B cell (primary cell): ENCODE data around the gene TMEM63A. TPM values are rescaled to one million over a fixed set of nuclear protein-coding genes. Genes with fewer than 3 reads are reported as not detected.

Experiments
- ATAC-seq: fragments of 200-7000 bp; cut with Tn5 transposase; one replicate; pipeline ENCODE4 v1.10.0; 2021; ENCODE audit warnings: low read depth, mild to moderate bottlenecking, moderate number of reproducible peaks, moderate library complexity
- CTCF ChIA-PET: fragments of 350-600 bp; sonication (Branson Sonifier 250); formaldehyde crosslinking; loops from one replicate; lab custom pipeline; 2021; ENCODE audit warnings: antibody characterized with exemption, inconsistent platforms; lab: Charles Lee
- POLR2A ChIA-PET: fragments of 350-600 bp; sonication (Branson Sonifier 250); formaldehyde crosslinking; loops from one replicate; lab custom pipeline; 2021; ENCODE audit warnings: antibody characterized with exemption; lab: Charles Lee
- DNase-seq: peaks from one replicate; pipeline ENCODE4 v3.0.0; 2013
- H2AFZ ChIP-seq: 2 replicates; pipeline ENCODE4 v1.6.1; 2012; ENCODE audit warnings: mild to moderate bottlenecking, low read depth, low read length; ENCODE audit not compliant: insufficient read depth, poor library complexity, severe bottlenecking
- H3K27ac ChIP-seq, 2 donors: 1 replicate in 1 of 2; 2 replicates in 1 of 2; pipeline ENCODE4 v1.5.1; 2012 to 2013; ENCODE audit warnings: low read length in 2 of 2, mild to moderate bottlenecking in 2 of 2, moderate library complexity in 1 of 2
- H3K27me3 ChIP-seq, 4 experiments: fragments of 200-600 bp in 1 of 4; sonication (generic) in 1 of 4; replicated peaks in 1 of 4; 1 replicate in 2 of 4; 2 replicates in 2 of 4; pipeline versions ENCODE4 v1.6.1 to v1.7.0; 2013 to 2016; ENCODE audit warnings: low read length in 3 of 4, mild to moderate bottlenecking in 2 of 4, mixed read lengths in 1 of 4, moderate library complexity in 1 of 4; ENCODE audit not compliant: insufficient read depth in 4 of 4, control insufficient read depth in 3 of 4; ENCODE audit errors: control extremely low read depth in 1 of 4
- H3K36me3 ChIP-seq, 2 experiments: replicated peaks in 1 of 2; 1 replicate in 1 of 2; 2 replicates in 1 of 2; pipeline versions ENCODE4 v1.6.1 to v1.7.1; 2013; ENCODE audit warnings: low read length in 1 of 2; ENCODE audit not compliant: insufficient read depth in 2 of 2, control insufficient read depth in 1 of 2; ENCODE audit errors: control extremely low read depth in 1 of 2, extremely low read depth in 1 of 2
- H3K4me1 ChIP-seq, 2 donors: fragments of 200-600 bp in 1 of 2; sonication (generic) in 1 of 2; 1 replicate in 1 of 2; 2 replicates in 1 of 2; pipeline versions ENCODE4 v1.5.1 to v1.6.1; 2013 to 2017; ENCODE audit warnings: low read length in 2 of 2; ENCODE audit not compliant: control insufficient read depth in 2 of 2, insufficient read depth in 2 of 2
- H3K4me2 ChIP-seq: replicated peaks from 2 replicates; pipeline ENCODE3; 2012; ENCODE audit warnings: mild to moderate bottlenecking, low read depth, low read length; ENCODE audit not compliant: poor library complexity, severe bottlenecking
- H3K4me3 ChIP-seq, 5 experiments: fragments of 200-600 bp in 1 of 5; sonication (generic) in 1 of 5; 1 replicate in 3 of 5; 2 replicates in 2 of 5; pipeline versions ENCODE4 v1.5.1 to v1.7.0; 2011 to 2016; ENCODE audit warnings: low read length in 4 of 5, mild to moderate bottlenecking in 4 of 5, low read depth in 2 of 5, control low read depth in 1 of 5, moderate library complexity in 1 of 5; ENCODE audit not compliant: insufficient read depth in 1 of 5; ENCODE audit errors: control extremely low read depth in 1 of 5, extremely low read depth in 1 of 5
- H3K79me2 ChIP-seq: fragments of 200-600 bp; sonication (generic); one replicate; pipeline ENCODE4 v1.6.0; 2016; ENCODE audit warnings: low read length; ENCODE audit not compliant: control insufficient read depth, insufficient read depth
- H3K9ac ChIP-seq: fragments of 200-600 bp; sonication (generic); 2 replicates; pipeline ENCODE4 v1.6.1; 2017; ENCODE audit warnings: mild to moderate bottlenecking, low read length, moderate library complexity
- H3K9me3 ChIP-seq, 3 donors: one replicate each; pipeline versions ENCODE4 v1.6.1 to v1.7.1; 2013; ENCODE audit warnings: low read length in 2 of 3; ENCODE audit not compliant: control insufficient read depth in 2 of 3, insufficient read depth in 1 of 3; ENCODE audit errors: control extremely low read depth in 1 of 3
- H4K20me1 ChIP-seq: 2 replicates; pipeline ENCODE4 v1.6.0; 2012; ENCODE audit warnings: mild to moderate bottlenecking, low read length; ENCODE audit not compliant: insufficient read depth, control insufficient read depth, poor library complexity, severe bottlenecking
- H3K27ac Mint-ChIP-seq: one replicate; pipeline ENCODE4 v1.8.0; 2021; ENCODE audit warnings: mixed read lengths
- H3K27me3 Mint-ChIP-seq: one replicate; pipeline ENCODE4 v1.8.0; 2021; ENCODE audit warnings: mixed read lengths
- H3K4me1 Mint-ChIP-seq: one replicate; pipeline ENCODE4 v1.8.0; 2021; ENCODE audit warnings: mixed read lengths
- H3K4me3 Mint-ChIP-seq: one replicate; pipeline ENCODE4 v1.8.0; 2021; ENCODE audit warnings: mixed read lengths
- H3K9me3 Mint-ChIP-seq: one replicate; pipeline ENCODE4 v1.8.0; 2022; ENCODE audit warnings: mixed read lengths; ENCODE audit not compliant: insufficient read depth
- CTCF ChIP-seq: fragments of 200-600 bp; IDR thresholded peaks from one replicate; pipeline ENCODE4 v1.8.0; 2022; ENCODE audit warnings: antibody characterized with exemption, mild to moderate bottlenecking
- EZH2 ChIP-seq: IDR thresholded peaks from 2 replicates; pipeline ENCODE4 v1.6.1; 2012; ENCODE audit warnings: borderline replicate concordance, low read depth, mild to moderate bottlenecking, moderate library complexity, low read length; ENCODE audit not compliant: insufficient read depth, poor library complexity, severe bottlenecking
- WGBS: methylation state at CpG from one replicate; pipeline ENCODE4 v1.1.5; 2013; ENCODE audit warnings: missing lambda C conversion rate; ENCODE audit not compliant: insufficient coverage; 5-methylcytosine and 5-hydroxymethylcytosine counted together
- intact Hi-C: fragments of 100-400 bp; cut with micrococcal nuclease; formaldehyde crosslinking; loops from one replicate; pipeline ENCODE4 v1.10.0; 2022
- polyA plus RNA-seq: library from polyadenylated mRNA; depleted of rRNA; stranded (reverse); fragments of >200 nt; gene quantifications from 2 replicates; pipeline ENCODE4 v1.2.3, GENCODE V29; 2012
- total RNA-seq, 2 donors: library from RNA; stranded (reverse); fragments of 120-200 nt in 1 of 2; gene quantifications; 1 replicate in 1 of 2; 2 replicates in 1 of 2; pipeline versions ENCODE4 v1.2.3 to v1.2.4, GENCODE V29; 2013 to 2022

TMEM63A gene
- total and polyA plus RNA-seq, 2 donors (not counting 1 experiment from before 2014, with no cell fraction given): 209 to 238 TPM

- DNase-seq: no peak
- no peak overlapping the region for H3K9ac ChIP-seq
- CTCF ChIA-PET: interaction anchor here (0.5 kb wide), 1 partner anchor 1970 kb away, joined by 3 read pairs; no protein-coding TSS in a partner anchor
- H3K4me2 ChIP-seq: no peak overlapping the region
- no peak overlapping the region for H3K4me3 Mint-ChIP-seq
- H3K36me3 ChIP-seq: no peaks in the 10 kb centered on the region
- no peak overlapping the region for H3K27ac Mint-ChIP-seq
- peaks cover 0 to 2% (median 0%) of the 10 kb centered on the region in 4 experiments for H3K27me3 ChIP-seq
- no peaks in the 10 kb centered on the region for H3K9me3 Mint-ChIP-seq
- H3K9me3 ChIP-seq: no peaks in the 10 kb centered on the region
- no peaks in the 10 kb centered on the region for H3K27me3 Mint-ChIP-seq
- H2AFZ ChIP-seq: no peak overlapping the region
- H3K4me1 Mint-ChIP-seq: no peaks in the 10 kb centered on the region
- 92% methylated on average over 6 of the region's 6 CpGs for WGBS
- H3K27ac ChIP-seq: no peak overlapping the region
- H4K20me1 ChIP-seq: no peaks in the 10 kb centered on the region
- POLR2A ChIA-PET: no interaction called here
- no peaks in the 10 kb centered on the region for H3K79me2 ChIP-seq
- no peaks in the 10 kb centered on the region for H3K4me1 ChIP-seq
- no peak for ATAC-seq
- no peak overlapping the region for H3K4me3 ChIP-seq
- TF ChIP-seq EZH2 (no peak), CTCF (no peak)
- intact Hi-C loops: no loop called here
These were observed 57.1 kb downstream of the TMEM63A start for GRCh38 chr1:225825078-225825477.

DNA sequence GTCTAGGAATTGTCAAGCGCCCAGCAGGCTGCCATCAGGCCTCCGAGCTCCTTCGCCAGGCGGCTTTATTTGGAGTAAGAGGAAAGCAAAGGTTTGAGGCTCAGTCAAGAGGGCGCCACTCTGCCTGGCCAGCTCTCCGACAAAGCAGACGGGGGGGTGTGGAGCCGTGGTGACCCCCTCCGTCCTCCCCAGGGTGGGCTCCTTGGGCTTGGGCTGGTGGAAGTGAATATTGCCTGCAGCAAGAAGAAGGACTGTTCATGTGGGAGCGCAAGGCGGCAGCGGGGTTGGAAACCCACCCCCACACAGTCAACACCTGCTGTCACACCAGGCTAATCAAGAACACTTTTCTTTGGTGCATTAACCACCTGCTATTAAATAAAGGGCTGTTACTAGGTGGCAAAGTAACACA lies 57.6 kb downstream of the TMEM63A start:
- no peak for ATAC-seq
- H2AFZ ChIP-seq: no peak overlapping the region
- H3K36me3 ChIP-seq: no peaks in the 10 kb centered on the region
- Mint-ChIP-seq H3K9me3 (no peaks in the 10 kb centered on the region), H3K4me3 (no peak overlapping the region), H3K27ac (no peak overlapping the region), H3K4me1 (no peaks in the 10 kb centered on the region), H3K27me3 (no peaks in the 10 kb centered on the region)
- WGBS: 84% methylated on average over 8 of the region's 12 CpGs
- no peaks in the 10 kb centered on the region for H3K4me1 ChIP-seq
- H3K27ac ChIP-seq: no peak overlapping the region
- no peaks in the 10 kb centered on the region for H3K79me2 ChIP-seq
- H3K4me3 ChIP-seq: no peak overlapping the region
- peaks cover 0 to 2% (median 0%) of the 10 kb centered on the region in 4 experiments for H3K27me3 ChIP-seq
- ChIA-PET CTCF (no interaction called here), POLR2A (interaction anchor here (0.6 kb wide), 1 partner anchor 15 kb away, joined by 4 read pairs; the partner anchor contains the start of gene EPHX1)
- TF ChIP-seq EZH2 (no peak), CTCF (no peak)
- no peaks in the 10 kb centered on the region for H4K20me1 ChIP-seq
- H3K4me2 ChIP-seq: no peak overlapping the region
- intact Hi-C loops: no loop called here
- no peak overlapping the region for H3K9ac ChIP-seq
- no peak for DNase-seq
- no peaks in the 10 kb centered on the region for H3K9me3 ChIP-seq
